ENCODE measurements around the gene ANAPC2.

Gene ANAPC2

DNA sequence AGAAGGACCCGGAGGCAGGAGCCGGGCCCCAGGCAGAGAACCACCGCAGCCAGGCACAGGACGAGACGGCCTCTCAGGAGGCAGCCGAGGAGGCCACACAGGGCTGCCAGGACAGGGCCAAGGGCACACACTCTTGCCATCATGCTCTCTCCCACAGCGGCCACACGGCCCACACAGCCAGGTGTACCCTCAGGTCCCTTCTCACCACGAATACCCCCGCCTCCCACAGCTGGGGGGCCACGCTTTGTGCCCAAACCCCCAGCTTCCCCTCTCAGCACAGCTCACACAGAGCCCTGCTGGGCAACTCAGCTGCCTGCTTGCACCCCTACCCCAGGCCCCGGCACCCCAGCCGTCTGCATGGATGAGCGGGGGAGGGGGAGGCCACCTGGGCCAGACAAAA, 5.4 kb upstream of the ANAPC2 start:
- no peak overlapping the region for H3K4me3 ChIP-seq (ENCODE audit: low read length)
- TF ChIP-seq, protein P1, sequence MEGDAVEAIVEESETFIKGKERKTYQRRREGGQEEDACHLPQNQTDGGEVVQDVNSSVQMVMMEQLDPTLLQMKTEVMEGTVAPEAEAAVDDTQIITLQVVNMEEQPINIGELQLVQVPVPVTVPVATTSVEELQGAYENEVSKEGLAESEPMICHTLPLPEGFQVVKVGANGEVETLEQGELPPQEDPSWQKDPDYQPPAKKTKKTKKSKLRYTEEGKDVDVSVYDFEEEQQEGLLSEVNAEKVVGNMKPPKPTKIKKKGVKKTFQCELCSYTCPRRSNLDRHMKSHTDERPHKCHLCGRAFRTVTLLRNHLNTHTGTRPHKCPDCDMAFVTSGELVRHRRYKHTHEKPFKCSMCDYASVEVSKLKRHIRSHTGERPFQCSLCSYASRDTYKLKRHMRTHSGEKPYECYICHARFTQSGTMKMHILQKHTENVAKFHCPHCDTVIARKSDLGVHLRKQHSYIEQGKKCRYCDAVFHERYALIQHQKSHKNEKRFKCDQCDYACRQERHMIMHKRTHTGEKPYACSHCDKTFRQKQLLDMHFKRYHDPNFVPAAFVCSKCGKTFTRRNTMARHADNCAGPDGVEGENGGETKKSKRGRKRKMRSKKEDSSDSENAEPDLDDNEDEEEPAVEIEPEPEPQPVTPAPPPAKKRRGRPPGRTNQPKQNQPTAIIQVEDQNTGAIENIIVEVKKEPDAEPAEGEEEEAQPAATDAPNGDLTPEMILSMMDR (conservative IDR thresholded peaks at IDR 0.05; ENCODE audit: low read length), result no peak
- no peak for DNase-seq (ENCODE audit: low read depth)

DNA sequence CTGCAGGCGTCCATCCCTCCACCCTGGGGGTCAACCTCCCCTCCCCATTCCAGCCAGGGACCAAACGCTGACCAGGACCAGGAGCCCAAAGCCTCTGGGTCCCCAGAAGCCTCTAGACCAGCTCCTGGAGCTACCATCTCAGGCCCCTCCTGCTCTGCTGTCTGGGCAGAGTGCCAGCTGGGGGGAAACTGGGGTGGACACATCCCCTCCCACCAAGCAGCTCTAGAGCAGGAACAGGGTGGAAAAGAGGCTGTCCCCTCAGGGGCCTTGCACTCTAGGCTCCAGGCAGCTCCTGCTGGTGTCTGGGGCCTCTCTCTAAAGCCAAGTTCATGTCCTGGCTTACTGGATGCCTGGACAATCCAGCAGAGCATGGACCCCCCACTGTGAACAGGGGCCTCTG, 4.5 kb upstream of the ANAPC2 start:
- DNase-seq (ENCODE audit: low read depth), result no peak
- TF ChIP-seq, protein P1 (conservative IDR thresholded peaks at IDR 0.05; ENCODE audit: low read length), result no peak
- H3K4me3 ChIP-seq (ENCODE audit: low read length), result no peak overlapping the region

GRCh38 chr9:137192448-137192780, 4.1 kb upstream of the ANAPC2 start:
- DNase-seq (ENCODE audit: low read depth), result no peak
- no peak overlapping the region for H3K4me3 ChIP-seq (ENCODE audit: low read length)
- TF ChIP-seq, protein P1 (conservative IDR thresholded peaks at IDR 0.05; ENCODE audit: low read length), result no peak

GRCh38 chr9:137191691-137192447, 3.5 kb upstream of the ANAPC2 start:
- TF ChIP-seq, protein P1 (conservative IDR thresholded peaks at IDR 0.05; ENCODE audit: low read length), result no peak
- no peak overlapping the region for H3K4me3 ChIP-seq (ENCODE audit: low read length)
- DNase-seq (ENCODE audit: low read depth), result no peak

- no peak for DNase-seq (ENCODE audit: low read depth)
- TF ChIP-seq, protein P1 (conservative IDR thresholded peaks at IDR 0.05; ENCODE audit: low read length), result no peak
- no peak overlapping the region for H3K4me3 ChIP-seq (ENCODE audit: low read length)
These were observed 2.9 kb upstream of the ANAPC2 start for GRCh38 chr9:137191245-137191644.

DNA sequence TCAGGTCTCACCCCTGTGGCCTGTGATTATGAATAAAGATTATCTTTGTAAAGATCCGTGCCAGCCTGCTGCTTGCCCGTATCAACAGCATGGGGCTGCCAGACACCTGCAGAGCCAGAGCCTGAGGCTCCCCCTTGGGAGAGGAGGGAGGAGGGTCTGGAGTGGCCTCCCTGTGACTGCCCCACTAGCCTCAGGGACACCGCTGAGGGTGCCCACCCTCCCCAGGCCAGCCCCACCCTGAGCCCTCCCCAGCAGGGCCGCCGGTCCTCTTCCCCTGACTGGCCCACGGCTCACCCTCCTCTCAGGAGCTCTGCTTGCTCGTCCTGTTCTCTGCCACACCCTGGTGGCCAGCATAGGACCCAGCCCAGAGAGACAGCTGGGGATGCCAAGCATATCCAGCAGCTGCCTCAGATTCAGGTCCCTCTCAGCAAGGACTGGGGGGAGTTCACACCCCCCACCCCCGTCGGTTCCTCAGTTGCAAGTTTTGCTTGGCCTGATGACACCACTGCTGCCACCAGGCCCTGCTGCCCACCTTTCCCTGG, 2.0 kb upstream of the ANAPC2 start:
- DNase-seq (ENCODE audit: low read depth), result no peak
- no peak overlapping the region; the same call in 1 of the 2 replicates for H3K4me3 ChIP-seq (ENCODE audit: low read length)
- TF ChIP-seq, protein P1 (conservative IDR thresholded peaks at IDR 0.05; ENCODE audit: low read length), result no peak

Data from AG10803 (cell line).